Measurements from ENCODE around the gene DCLK1.
A peak's percentile ranks its signal among the peaks of the same experiment; 100 is the strongest.
"Not testable (repeated sequence)": the region's sequence is repeated elsewhere in the genome, so short reads cannot be mapped to it uniquely, and the experiment has no call there.

DCLK1 gene

GRCh38 chr13:35978607-35979316, 152.4 kb downstream of the DCLK1 start:
- Histone ChIP-seq H3K4me1 (peaks cover 7% of the 10 kb centered on the region; the same call in 1 of the 2 replicates), H3K36me3 (no peaks in the 10 kb centered on the region), H3K27me3 (no peaks in the 10 kb centered on the region), H3K4me3 (no peak overlapping the region), H3K9me3 (peaks cover 17% of the 10 kb centered on the region), H4K20me1 (no peaks in the 10 kb centered on the region), H3K4me2 (no peak overlapping the region), H3K9ac (no peak overlapping the region), H3K27ac (no peak overlapping the region)
- no peak for TF ChIP-seq Cebpa-rat (IDR thresholded peaks at IDR 0.05)

GRCh38 chr13:35977060-35977459, 154.1 kb downstream of the DCLK1 start:
- Histone ChIP-seq H3K4me1 (peaks cover 7% of the 10 kb centered on the region; the same call in 1 of the 2 replicates), H3K9me3 (peaks cover 20% of the 10 kb centered on the region), H3K36me3 (no peaks in the 10 kb centered on the region), H3K27ac (no peak overlapping the region), H3K4me2 (no peak overlapping the region), H4K20me1 (no peaks in the 10 kb centered on the region), H3K27me3 (no peaks in the 10 kb centered on the region), H3K9ac (no peak overlapping the region), H3K4me3 (no peak overlapping the region)
- no peak for TF ChIP-seq Cebpa-rat (IDR thresholded peaks at IDR 0.05)

- peaks cover 7% of the 10 kb centered on the region; the same call in 1 of the 2 replicates for H3K4me1 ChIP-seq
- H3K4me2 ChIP-seq: peak overlapping the region; percentile 8; the same call in 1 of the 2 replicates
- no peak for TF ChIP-seq Cebpa-rat (IDR thresholded peaks at IDR 0.05)
- H3K9me3 ChIP-seq: peaks cover 20% of the 10 kb centered on the region
- H3K27ac ChIP-seq: no peak overlapping the region
- H3K36me3 ChIP-seq: no peaks in the 10 kb centered on the region
- no peak overlapping the region for H3K4me3 ChIP-seq
- no peak overlapping the region for H3K9ac ChIP-seq
- H4K20me1 ChIP-seq: no peaks in the 10 kb centered on the region
- no peaks in the 10 kb centered on the region for H3K27me3 ChIP-seq
These were observed 155.1 kb downstream of the DCLK1 start for GRCh38 chr13:35976126-35976525.

GRCh38 chr13:35966951-35967350, 164.2 kb downstream of the DCLK1 start:
- H3K4me3 ChIP-seq, H3K4me2 ChIP-seq, H3K36me3 ChIP-seq, H3K4me1 ChIP-seq, H3K27ac ChIP-seq, H4K20me1 ChIP-seq, H3K9me3 ChIP-seq, H3K27me3 ChIP-seq, H3K9ac ChIP-seq: not testable (repeated sequence)

GRCh38 chr13:35966024-35966423, 165.2 kb downstream of the DCLK1 start:
- Histone ChIP-seq H3K36me3 (no peaks in the 10 kb centered on the region), H3K4me3 (no peak overlapping the region), H3K4me2 (no peak overlapping the region), H3K9me3 (peaks cover 4% of the 10 kb centered on the region; the same call in 1 of the 2 replicates), H3K27ac (no peak overlapping the region), H3K4me1 (peaks cover 8% of the 10 kb centered on the region), H4K20me1 (no peaks in the 10 kb centered on the region), H3K27me3 (no peaks in the 10 kb centered on the region), H3K9ac (no peak overlapping the region)
- TF ChIP-seq Cebpa-rat (IDR thresholded peaks at IDR 0.05): no peak

GRCh38 chr13:35965226-35965927, 165.8 kb downstream of the DCLK1 start:
- Histone ChIP-seq H3K9me3 (peaks cover 4% of the 10 kb centered on the region; the same call in 1 of the 2 replicates), H3K9ac (no peak overlapping the region), H4K20me1 (no peaks in the 10 kb centered on the region), H3K4me3 (no peak overlapping the region), H3K27ac (no peak overlapping the region), H3K4me1 (peaks cover 10% of the 10 kb centered on the region), H3K4me2 (no peak overlapping the region), H3K27me3 (no peaks in the 10 kb centered on the region), H3K36me3 (no peaks in the 10 kb centered on the region)
- TF ChIP-seq Cebpa-rat (IDR thresholded peaks at IDR 0.05): no peak

GRCh38 chr13:35964863-35965180, 166.4 kb downstream of the DCLK1 start:
- peaks cover 10% of the 10 kb centered on the region for H3K4me1 ChIP-seq
- no peaks in the 10 kb centered on the region for H3K27me3 ChIP-seq
- no peaks in the 10 kb centered on the region for H3K36me3 ChIP-seq
- TF ChIP-seq Cebpa-rat (IDR thresholded peaks at IDR 0.05): no peak
- H3K9me3 ChIP-seq: peaks cover 4% of the 10 kb centered on the region; the same call in 1 of the 2 replicates
- H4K20me1 ChIP-seq: no peaks in the 10 kb centered on the region
- H3K27ac ChIP-seq: no peak overlapping the region
- H3K9ac ChIP-seq: no peak overlapping the region
- no peak overlapping the region for H3K4me3 ChIP-seq
- H3K4me2 ChIP-seq: no peak overlapping the region

GRCh38 chr13:35964011-35964862, 166.9 kb downstream of the DCLK1 start:
- H3K4me3 ChIP-seq: no peak overlapping the region
- H3K4me2 ChIP-seq: no peak overlapping the region
- H3K4me1 ChIP-seq: peaks cover 10% of the 10 kb centered on the region
- no peak overlapping the region for H3K27ac ChIP-seq
- no peaks in the 10 kb centered on the region for H4K20me1 ChIP-seq
- H3K27me3 ChIP-seq: no peaks in the 10 kb centered on the region
- H3K9me3 ChIP-seq: 0 out of 2 replicates have a peak, but pooled peaks cover 4% of the 10 kb centered on the region
- no peaks in the 10 kb centered on the region for H3K36me3 ChIP-seq
- no peak for TF ChIP-seq Cebpa-rat (IDR thresholded peaks at IDR 0.05)
- no peak overlapping the region for H3K9ac ChIP-seq

- Histone ChIP-seq H3K36me3 (no peaks in the 10 kb centered on the region), H3K27ac (no peak overlapping the region), H3K4me1 (peaks cover 10% of the 10 kb centered on the region), H3K9me3 (no peaks in the 10 kb centered on the region), H3K4me2 (peak overlapping the region; percentile 49), H3K9ac (no peak overlapping the region), H3K27me3 (no peaks in the 10 kb centered on the region), H3K4me3 (no peak overlapping the region), H4K20me1 (no peaks in the 10 kb centered on the region)
- no peak for TF ChIP-seq Cebpa-rat (IDR thresholded peaks at IDR 0.05)
These were observed 169.5 kb downstream of the DCLK1 start for GRCh38 chr13:35961461-35962220.
